ENCODE measurements around the gene PPFIA4.

PPFIA4 gene

DNA sequence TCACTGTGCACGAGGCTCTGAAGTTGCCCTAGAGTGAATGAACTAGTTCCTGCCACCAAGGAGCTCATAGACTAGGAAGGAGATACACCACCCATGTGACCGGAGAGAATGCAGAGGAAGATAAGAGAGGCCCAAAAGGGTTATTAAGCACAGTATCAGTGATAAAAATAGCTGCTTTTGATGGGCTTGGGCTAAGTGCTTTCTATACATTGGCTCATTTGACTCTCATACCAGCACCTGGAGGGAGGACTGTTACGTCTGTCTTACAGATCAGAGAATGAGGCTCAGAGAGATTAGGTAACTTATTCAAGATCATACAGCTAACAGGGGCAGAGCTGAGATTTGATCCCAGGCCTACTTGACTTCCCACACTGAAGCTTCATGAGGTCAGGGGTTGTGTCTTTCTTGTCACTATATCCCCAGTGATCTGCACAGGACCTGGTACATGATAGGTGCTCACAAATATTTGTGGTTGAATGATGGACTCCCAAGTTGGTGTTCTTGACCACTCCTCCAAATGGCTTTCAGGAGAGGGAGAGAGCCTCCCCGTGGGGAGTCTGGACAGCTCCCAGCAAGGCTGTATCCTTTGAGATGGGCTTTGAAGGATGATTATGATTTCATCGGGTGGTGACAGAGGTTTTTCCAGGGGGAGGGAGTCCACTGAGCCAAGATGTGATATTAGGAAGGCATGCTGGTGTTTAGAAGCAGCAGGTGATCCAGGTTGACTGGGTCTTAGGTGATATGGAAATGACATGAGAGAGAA is 14.4 kb downstream of the PPFIA4 start:
- DNase-seq (ENCODE audit: low read depth in 1 of 2, low spot score in 1 of 2), result no peak

DNA sequence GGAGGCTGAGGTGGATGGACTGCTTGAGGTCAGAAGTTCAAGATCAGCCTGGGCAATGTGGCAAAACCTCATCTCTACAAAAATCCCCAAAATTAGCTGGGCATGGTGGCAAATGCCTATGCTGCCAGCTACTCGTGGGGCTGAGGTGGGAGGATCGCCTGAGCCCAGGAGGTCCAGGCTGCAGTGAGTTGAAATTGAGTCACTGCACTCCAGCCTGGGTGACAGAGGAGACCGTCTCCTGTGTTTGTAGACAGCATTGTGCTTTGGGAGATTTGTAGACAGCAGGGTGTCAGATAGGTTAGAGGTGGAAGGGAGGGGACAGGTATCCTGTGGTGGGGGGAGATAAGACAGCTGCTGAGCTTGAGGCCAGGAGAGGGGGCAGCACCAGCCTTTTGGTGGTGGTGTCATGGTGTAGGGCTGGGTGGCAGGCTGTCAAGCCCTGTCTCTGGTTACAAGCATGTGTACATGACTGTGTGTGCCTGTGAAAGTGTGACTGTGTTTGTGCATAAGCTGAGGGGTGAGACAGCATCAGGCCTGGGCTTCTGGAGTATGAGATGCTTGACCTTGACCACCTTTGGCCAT is 15.2 kb downstream of the PPFIA4 start:
- DNase-seq (ENCODE audit: low read depth in 1 of 2, low spot score in 1 of 2), result no peak

DNA sequence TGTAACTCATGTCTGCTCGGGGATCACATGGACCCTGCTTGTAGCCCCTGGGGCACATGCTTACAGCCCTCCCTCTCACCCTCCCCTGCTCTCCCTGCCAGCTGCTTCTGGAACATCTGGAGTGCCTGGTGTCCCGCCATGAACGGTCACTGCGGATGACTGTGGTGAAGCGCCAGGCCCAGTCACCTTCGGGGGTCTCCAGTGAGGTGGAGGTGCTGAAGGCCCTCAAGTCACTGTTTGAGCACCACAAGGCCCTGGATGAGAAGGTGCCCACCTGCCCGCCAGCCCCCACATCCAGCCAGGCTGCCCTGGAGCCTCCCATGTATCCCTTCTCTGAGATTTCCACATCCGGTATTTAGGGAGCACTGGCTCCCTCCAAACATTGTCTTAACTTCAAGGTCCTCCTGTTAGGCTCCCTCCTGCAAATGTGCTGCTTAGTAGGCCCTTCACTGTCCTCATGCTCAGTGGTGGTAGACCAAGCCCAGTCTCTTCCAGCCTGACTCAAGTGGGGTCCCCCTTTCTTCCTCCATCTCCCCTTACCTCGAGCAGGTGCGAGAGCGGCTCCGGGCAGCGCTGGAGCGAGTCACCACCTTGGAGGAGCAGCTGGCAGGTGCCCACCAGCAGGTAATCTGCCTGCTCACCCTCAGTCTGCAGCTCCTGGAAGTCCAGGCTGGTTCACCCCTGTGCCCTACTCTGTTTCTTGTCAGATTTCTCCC is 17.7 kb downstream of the PPFIA4 start:
- DNase-seq (ENCODE audit: low read depth in 1 of 2, low spot score in 1 of 2), result no peak

DNA sequence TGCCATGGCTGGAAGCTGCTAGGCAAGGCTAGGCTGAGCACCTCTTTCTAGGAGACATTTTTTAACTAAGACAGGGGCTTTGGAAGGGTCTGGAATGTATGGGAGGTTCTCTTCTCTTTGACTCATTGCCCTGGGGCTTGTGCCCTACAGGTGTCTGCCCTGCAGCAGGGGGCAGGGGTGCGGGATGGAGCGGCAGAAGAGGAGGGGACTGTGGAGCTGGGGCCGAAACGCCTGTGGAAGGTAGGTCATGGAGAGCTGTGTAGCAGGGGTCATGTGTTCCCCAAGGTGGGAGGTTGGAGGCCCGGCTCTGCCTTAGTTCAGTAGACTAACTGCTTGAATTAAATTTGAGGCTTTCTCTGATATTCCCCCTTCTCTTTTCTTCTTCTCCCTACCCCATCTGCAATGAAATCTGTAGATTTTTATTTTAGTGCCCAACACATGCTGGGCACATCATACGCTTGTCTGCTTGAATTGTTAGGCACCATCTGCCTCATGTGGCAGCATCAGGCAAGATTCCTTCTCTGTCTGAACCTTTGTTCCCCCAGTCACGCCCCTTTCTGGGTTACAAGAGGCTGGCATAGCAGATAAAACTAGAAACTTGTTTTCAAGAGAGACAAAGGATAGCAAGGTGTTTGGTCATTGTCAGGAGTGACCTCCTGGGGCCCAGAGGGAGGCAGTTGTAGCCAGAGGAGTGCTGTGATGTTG is 18.4 kb downstream of the PPFIA4 start:
- DNase-seq (ENCODE audit: low read depth in 1 of 2, low spot score in 1 of 2), result no peak

DNA sequence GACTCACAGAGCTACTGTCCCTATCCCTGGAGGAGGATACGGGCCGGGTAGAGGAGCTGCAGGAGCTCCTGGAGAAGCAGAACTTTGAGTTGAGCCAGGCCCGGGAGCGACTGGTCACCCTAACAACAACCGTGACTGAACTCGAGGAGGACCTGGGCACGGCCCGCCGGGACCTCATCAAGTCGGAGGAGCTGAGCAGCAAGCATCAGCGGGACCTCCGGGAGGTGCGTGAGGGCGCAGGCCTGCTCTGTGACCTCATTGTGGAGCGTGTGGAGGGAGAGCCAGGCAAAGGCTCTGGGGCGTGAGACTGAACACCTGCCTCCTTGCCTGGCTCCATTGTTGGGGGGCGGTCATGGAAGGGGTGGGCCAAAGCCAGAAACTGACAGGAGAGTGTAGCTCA is 19.0 kb downstream of the PPFIA4 start:
- DNase-seq (ENCODE audit: low read depth in 1 of 2, low spot score in 1 of 2), result no peak

DNA sequence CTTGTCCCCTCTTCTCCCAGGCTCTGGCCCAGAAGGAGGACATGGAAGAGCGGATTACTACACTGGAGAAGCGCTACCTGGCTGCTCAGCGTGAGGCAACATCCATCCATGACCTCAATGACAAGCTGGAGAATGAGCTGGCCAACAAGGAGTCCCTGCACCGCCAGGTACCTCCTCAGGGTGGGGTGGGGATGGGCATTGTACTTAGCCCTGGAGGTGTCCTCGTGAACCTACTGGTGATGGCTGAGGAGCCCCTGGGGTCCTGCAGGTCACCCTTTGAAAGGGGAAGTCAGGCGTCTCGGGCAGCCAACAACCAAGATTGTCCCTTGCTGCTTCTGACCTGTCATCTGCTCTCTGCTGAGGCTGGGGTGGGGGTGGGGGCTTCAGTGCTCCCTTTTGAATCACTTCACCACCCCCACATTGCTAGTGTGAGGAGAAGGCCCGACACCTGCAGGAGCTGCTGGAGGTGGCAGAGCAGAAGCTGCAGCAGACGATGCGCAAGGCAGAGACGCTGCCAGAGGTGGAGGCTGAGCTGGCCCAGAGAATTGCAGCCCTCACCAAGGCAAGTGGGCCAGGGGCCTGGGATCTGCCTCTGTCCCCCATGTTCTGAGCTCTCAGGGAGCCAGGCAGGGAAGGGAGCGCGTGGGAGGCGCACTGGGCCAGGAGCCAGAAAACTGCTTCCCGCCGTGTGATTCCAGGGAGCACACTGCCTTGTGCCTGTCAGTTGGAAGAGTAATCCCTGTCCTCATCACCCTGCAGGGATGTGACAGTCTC is 19.7 kb downstream of the PPFIA4 start:
- DNase-seq (ENCODE audit: low read depth in 1 of 2, low spot score in 1 of 2), result no peak

DNA sequence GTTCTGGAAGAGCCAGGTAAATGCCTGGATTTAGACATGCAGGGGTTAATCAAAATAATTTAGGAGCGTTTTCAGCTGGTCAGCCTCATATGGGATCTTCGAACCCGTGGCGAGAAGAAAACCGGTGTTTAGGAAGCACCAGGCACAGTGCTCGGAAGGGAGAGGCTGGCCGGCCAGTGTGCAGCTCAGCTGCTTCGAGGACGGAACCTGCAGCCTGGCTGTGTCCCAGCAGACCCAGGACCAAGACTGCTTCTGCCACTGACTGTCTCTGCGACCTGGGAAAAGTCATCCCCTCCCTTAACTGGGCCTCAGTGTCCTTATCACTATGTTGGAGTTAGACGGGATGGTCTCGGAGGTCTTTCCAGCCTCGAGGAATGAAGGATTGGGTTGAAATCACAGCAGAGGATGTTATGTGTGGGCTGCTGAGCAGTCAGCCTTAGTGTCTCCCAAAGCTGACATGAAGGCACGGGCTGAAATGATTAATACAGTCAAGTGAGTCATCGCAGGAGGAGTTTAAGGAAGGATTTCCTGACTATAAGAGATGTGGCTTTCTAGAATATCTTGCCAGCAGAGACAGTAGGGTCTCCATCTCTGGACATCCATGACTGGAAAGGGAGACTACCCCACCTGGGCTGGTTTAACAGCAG is 20.8 kb downstream of the PPFIA4 start:
- DNase-seq (ENCODE audit: low read depth in 1 of 2, low spot score in 1 of 2), result no peak

DNA sequence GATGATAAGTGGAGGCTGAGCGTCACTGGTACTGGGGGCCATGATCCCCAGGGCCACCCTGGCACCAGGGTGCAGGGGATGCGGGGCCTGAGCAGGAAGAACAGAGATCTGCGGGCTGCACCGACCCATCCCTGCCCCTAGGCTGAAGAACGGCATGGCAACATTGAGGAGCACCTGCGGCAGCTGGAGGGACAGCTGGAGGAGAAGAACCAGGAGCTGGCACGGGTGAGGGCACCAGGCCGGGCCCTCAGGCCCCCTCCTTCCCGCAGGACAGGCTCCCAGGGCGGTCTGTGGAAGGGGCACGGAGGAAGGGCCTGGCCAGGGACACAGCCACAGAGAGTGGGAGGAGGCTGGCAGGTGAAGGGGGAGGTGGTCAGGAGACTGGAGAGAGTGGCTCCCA is 21.8 kb downstream of the PPFIA4 start:
- no peak for DNase-seq (ENCODE audit: low read depth in 1 of 2, low spot score in 1 of 2)

DNA sequence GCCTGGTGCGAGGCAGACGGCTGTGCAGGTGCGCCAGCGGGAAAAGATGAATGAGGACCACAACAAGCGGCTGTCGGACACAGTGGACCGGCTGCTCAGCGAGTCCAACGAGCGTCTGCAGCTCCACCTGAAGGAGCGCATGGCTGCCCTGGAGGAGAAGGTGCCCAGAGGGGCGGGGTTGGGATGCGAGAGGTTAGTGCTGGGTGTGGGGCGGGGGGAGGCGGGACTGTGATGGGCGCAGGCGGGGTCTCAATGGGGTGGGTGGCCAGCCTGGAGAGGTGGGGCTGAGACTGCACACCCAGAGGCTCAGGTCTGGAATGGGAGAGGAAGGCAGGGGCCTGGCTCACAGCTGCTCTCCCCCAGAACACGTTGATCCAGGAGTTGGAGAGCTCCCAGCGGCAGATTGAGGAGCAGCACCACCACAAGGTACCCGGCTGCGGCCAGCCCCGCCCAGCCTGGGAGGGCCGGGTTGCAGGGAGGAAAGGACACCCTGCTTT is 22.3 kb downstream of the PPFIA4 start:
- no peak for DNase-seq (ENCODE audit: low read depth in 1 of 2, low spot score in 1 of 2)

DNA sequence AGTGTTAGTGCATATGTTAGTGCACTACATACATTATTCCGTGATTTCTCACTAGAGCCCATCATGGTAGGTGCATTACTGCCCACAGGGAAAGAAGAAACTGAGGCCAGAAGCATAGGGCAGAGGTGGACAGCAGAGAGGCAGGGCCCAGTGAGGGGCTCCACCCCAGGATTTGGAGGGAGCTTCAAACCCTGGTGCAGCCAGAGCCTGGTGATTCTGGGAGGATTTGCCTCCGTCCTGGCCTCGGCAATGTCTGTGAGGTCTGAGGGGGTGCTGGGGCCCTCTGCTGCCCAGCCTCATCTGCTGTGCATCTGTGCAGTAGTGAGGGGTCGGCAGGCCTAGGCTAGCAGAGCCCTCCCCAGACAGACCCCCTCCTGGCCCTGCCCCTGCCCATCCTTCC is 22.8 kb downstream of the PPFIA4 start:
- DNase-seq (ENCODE audit: low read depth in 1 of 2, low spot score in 1 of 2), result no peak

DNA sequence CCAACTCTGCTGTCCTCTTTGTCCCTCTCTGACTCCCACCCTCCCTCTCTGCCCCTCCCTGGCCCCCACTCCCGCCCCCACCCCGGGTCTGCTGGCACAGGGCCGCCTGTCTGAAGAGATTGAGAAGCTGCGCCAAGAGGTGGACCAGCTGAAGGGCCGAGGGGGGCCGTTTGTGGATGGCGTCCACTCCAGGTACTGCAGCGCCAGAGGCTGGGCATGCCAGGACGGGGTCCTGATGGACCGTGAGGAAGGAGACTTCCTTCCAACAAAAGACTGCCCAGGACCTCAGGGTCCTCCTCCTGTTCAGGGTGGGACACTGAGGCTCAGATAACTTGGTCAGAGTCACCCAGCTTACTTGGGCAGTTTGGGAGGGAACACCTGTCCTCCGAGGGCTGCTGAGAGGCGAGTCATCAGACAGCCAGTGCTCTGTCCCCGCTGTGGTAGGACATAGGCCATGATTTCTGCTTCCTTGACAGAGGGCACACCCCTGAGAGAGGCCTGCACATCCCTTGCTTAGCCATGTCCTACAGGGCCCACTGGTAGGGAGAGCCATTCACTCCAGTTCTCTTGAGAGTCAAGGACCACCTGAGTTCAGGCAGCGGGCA is 23.4 kb downstream of the PPFIA4 start:
- no peak for DNase-seq (ENCODE audit: low read depth in 1 of 2, low spot score in 1 of 2)

DNA sequence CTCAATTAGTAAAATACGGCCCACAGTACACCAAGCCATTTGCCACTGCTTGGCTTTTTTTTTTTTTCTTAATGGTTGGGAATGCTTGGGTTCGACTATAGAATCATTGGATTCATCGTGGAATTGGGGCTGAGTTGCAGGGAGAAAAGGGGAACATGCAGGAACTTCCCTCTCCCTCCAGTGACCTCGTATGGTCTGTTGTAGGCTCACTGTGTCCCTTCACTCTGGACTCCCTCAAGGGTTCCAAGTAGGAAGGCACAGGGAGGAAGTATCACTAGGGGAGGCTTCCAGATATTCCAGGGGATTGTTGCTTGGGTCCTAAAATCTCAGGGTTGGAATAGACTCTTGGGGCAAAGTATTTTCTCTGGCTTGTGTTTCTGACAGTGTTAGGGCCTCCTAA is 24.5 kb downstream of the PPFIA4 start:
- DNase-seq (ENCODE audit: low read depth in 1 of 2, low spot score in 1 of 2), result no peak

DNA sequence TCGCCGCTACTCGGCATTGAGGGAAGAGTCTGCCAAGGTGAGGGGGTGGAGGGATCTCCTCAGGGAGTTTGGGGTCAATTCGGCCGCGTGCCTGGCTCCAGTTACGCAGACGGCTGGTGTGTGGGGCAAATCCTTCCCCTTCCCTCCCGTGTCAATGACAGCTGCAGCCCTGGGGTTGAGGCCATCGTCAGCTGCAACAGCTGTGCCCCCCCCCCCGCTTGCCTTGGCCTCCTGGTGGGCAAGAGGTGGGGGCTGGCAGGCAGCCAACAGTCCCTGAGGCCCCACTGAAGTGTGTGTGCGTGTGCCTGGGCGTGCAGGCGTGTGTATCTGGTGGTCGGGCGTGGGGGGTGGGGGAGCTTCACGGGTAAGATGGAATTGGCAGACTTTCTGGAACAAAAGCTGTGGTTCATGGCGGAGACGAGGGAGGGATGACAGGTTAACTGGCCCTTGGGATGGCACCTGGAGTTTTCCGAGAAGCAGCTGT is 25.6 kb downstream of the PPFIA4 start:
- no peak for DNase-seq (ENCODE audit: low read depth in 1 of 2, low spot score in 1 of 2)

DNA sequence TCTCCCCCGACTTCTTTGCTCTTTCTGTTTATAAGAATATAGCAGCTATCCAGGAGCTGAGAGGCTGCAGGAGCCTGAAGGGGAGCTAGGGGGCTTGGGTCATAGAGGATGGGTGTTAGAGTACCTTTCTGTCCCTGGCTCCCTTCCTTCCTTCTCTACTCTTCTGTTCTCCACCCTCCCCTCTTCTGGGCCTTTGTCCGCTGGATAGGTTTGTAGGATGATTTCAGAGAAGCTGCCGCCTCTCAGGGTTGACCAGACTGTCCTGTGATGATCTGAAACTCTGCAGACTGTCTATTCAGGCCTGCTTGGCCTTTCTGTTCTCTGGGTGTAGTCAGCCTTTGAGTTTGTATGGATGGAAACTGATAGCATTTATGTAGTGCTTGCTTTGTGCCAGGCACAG is 26.3 kb downstream of the PPFIA4 start:
- DNase-seq (ENCODE audit: low read depth in 1 of 2, low spot score in 1 of 2), result no peak

DNA sequence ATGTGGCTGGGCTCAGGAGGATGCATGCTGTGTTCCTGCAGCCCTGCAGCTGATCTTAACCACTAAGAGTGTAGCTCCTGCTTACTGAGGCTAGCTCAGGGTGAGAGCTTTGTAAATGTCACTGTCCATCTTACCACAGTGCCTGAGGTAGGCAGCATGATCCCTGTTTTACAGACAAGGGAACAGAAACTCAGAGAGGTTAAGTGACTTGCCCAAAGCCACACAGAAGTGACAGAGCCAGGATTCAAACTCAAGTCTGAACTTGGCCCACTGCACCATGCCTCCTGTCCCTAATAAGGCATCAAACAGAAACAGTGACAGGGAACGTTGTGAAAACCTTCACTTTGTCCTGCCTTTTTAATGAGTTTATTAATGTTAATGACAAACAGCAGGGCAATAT is 27.9 kb downstream of the PPFIA4 start:
- no peak for DNase-seq (ENCODE audit: low read depth in 1 of 2, low spot score in 1 of 2)

DNA sequence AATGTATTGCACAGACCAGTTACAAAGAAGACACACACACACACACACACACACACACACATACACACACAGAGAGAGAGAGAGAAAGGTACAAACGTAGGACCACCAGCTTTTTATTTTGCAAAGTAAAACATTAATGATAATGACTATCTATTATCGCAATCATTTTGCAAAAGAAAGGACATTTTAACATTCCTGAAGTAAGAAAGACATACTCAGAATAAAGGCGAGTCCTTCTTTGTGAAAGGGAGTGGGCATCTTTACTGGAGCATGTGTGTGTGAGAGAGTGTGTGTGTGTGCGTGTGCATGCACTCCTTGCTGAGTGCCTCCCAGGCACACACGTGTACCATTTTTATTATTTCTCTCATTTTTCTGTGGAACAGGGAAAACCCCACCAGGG is 28.4 kb downstream of the PPFIA4 start:
- no peak for DNase-seq (ENCODE audit: low read depth in 1 of 2, low spot score in 1 of 2)

DNA sequence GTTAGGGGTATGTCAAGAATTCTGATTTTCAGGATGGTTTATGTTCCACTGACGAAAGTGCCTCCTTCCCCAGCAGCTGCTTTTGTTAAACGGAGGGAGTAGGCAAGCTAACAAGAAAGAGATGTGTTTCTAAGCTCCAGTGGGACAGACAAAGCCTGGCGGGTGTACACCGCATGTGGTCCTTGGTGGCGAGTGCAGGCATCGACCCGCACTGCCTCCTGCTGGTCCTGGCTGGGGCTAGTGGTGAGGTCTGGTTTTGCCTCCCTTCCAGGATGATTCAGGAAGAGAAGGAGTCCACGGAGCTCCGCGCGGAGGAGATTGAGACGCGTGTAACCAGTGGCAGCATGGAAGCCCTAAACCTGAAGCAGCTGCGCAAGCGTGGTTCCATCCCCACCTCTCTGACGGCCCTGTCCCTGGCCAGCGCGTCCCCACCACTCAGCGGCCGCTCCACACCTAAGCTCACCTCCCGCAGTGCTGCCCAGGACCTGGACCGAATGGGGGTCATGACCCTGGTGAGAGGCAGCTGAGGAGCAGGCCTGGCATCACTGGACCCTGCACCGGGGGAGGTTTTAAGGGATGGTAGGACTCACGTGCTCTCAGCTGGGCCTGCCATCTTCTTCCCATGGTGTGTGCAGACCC is 29.0 kb downstream of the PPFIA4 start:
- no peak for DNase-seq (ENCODE audit: low read depth in 1 of 2, low spot score in 1 of 2)

DNA sequence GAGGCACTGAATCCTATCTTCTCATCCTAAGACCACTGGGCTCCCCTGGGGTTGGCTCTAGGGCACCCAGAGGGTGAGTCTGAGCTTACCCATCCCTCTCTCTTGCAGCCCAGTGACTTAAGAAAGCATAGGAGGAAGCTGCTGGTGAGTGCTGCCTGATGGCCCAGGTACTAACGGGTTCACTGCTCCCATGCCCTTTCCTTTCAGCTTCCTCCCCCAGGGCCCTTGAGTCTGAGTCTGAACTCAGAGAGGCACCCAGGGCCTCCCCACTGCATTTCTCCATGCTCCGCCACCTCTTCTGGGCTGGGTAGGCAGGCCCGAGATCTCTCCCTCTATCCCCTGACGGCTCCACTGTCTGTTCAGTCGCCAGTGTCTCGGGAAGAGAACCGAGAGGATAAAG is 29.7 kb downstream of the PPFIA4 start:
- DNase-seq (ENCODE audit: low read depth in 1 of 2, low spot score in 1 of 2), result no peak

DNA sequence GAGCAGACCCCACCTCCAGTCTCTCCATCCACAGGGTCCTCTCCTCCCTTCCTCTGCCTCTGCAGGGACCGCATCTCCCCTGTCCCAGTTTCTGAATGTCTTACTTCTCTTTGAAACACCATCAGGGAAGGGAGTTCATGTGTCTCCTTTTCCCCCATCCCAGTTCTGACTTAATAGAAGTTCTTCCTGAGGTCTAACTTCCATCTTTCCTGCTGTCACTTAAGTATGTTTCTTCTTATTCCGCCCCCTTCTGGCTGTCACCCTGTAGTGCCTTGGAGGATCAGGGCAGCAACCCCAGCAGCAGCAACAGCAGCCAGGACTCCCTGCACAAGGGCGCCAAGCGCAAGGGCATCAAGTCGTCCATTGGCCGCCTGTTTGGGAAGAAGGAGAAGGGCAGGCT is 30.2 kb downstream of the PPFIA4 start:
- no peak for DNase-seq (ENCODE audit: low read depth in 1 of 2, low spot score in 1 of 2)

Measured in activated CD4-positive, alpha-beta T cell treated with anti-CD3 and anti-CD28 coated beads, Interleukin-2, amount 50 U/mL, for 24 hours (primary cell).